Endometrium (tissue), 2 donors: Measurements from ENCODE around the gene MSMP.

Experiments
- FAIRE-seq: peaks from 2 replicates; lab custom pipeline; 2012; peaks lifted over from hg19 to GRCh38; lab: Jason Lieb, UNC
- donor health status: control.
- donor health status: control.

The MSMP gene, protein sequence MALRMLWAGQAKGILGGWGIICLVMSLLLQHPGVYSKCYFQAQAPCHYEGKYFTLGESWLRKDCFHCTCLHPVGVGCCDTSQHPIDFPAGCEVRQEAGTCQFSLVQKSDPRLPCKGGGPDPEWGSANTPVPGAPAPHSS

DNA sequence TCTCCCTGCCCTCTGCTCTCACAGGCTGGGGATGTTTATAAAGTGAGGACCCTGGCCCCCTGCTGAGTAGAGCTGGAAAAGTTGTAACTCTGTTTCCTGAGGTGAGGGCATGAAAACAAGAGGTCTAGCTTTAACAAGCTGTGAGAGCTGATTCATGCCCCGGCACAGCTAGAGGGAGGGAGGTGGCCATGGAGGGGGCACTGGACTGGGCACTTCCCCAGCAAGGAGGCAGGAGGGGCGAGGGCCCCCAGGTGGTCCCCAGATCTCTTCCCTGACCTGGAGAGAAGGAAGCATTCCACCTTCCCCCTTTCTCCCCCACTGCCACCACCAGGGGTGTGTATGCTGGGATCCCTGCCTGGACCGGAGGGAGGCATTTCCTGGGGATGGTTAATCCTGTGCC, at the start of gene MSMP:
Gene MSMP, minus strand, starts transcription at position 13 of the 400 bp plus-strand sequence. CDS start 147 bp downstream, outside the sequence.
- no peak for FAIRE-seq

DNA sequence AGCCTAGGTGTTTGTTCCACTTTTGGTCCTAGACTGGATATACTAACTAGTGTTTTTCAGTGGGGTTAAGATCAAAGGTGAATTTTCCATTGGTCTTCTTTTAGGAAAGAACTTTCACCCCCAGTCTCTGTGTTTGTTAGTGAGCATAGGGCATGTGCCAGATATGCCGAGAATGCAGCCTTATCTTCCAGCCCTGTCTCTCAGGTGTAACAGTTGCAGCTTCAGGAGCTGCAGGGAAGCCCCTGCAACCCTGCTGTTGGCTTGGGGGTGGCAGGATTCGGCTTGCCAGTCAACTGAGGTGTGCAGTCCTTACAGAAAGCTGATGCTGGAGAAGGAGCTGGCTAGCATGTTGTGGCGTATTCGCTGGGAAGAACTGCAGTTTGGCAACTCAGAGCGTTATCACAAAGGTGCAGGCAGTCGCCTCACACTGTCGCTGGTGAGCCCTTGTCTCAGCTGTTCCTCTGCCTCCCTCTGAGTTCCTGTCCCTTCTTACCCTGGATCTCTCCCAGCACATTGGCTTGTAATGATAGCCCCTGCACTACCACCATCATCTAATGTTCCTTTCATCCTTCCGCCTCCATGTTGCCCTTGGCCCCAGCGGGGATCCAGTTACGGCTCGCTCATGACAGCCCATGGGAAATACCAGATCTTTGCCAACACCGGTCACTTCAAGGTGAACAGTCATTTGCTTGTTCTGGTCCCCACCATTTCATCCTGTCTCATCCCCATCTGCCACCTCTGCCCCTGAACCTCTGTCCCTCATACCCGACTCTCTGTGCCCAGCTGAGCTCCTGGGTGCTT, 47.5 kb upstream of the MSMP start:
- no peak for FAIRE-seq

DNA sequence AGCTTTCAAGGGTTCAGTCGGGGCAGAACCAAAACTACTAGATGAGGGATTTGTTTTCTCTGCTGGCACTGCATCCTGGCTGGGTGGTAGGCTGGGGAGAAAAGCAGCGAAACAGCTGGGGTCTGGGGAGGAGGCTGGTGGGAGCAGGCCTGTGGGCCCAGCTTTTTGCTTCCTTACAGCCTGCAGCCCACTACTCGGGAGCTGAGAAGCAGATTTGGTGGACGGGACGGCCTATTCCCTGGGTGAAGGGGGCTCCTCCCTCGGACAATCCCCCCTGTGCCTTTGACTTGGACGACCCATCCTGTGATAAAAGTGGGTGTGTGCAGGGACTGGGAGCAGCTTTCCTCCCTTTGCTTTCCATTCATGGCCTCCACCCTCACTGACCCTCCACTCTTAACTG, 46.5 kb upstream of the MSMP start:
- no peak for FAIRE-seq

DNA sequence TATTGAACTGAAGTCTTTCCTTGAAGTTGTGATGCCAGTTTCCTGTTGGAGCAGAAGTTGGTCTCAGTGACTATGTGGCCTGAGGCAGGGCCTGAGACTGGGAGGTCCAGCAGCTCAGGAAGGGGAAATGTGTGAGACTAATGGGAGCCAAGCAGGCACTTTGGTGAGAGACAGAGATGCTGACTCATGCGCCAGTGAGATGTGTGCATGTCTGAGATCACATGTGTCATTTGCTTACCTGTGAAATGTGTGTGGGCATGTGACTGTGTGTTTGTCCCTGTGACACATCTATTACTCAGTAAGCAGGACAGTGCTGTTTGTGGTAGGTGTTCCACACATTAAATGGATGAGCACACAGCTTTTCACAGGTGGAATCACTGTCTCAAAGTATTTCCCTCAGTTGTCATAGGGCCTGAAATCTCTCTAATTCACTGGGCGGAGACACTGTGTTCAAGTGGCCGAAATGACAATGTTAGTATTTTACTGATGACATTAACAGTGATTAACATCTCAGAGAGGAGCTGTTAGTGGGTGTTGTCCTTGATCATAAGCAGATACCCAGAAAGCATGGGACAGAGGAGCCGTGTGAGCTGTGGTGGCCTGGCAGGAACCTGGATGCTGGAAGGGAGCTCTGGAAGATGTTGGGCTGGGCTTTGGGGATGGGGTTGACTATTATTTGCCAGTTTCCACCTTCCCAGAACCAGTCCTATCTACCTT, 44.7 kb upstream of the MSMP start:
- no peak for FAIRE-seq

DNA sequence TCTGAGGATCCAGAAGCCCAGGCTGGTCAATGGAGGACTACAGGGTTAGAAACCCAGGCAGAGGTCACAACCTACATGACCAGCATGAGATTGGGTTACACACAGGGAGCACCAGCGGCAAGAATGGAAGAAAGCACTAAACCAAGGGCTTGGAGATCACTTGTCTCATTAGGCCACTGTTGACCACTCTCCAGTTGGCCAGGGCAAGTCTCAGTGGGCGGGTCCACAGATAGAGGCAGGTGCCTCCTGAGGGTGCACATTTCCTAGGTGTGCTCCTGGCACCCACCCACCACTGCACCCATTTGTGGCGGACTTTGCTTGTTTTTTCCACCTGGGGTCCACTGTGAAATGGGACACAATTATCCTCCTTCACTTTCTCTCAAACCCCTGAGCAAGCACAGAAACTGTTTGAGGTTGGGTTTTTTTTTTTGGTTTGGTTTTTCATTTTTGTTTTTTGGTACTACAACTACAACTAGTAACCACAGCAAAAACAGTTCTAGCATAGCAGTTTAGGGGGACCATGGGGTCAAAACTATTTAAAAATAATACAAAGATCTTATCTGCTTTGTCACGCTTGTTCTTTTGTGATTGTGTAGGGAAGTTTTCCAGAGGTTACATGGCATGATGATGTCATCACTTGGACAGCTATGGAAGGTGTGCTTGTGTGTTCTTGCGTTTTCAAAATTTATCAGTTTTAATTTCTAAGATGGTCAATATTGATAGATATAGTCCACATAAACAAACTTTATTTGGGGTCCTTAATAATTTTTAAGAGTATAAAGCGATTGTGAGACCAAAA, 43.4 kb upstream of the MSMP start:
- FAIRE-seq = no peak

DNA sequence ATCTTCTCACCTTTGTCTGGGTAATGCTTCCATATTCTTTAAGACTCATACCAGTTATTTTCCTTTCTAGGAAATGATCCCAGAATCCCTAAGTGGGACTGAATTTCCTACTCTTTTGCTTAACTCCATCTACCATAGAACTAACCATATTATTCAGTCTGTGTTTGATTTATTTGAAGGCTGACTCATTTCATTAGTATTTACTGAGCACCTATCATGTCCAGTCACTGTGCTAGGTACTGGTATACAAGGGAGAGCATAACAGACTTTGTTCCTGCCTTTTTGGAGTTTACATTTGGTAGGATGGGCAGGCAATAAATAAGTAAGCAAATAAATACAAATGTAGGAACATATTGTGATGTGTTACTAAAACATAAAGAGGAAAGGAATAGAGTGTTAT, 41.6 kb upstream of the MSMP start:
- no peak for FAIRE-seq

DNA sequence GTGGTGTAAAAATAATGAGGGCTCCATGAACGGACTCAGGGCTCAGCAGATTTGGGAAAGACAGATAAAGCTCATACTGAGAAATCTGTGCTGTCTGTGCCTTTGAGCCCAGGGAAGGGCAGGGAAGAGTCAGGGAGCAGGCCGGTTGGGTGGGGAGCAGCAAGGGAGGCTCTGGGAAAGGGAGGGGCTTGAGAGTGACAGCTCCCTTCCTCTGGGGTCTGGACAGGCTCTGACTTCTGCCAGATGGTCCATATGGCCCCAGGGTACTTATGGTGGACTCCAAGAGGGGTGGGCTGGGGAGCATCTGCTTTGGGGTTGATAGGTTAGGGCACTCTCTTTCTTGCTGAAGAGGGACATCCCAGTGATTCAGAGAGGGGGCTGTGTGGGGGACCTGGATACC, 39.4 kb upstream of the MSMP start:
- FAIRE-seq = no peak

DNA sequence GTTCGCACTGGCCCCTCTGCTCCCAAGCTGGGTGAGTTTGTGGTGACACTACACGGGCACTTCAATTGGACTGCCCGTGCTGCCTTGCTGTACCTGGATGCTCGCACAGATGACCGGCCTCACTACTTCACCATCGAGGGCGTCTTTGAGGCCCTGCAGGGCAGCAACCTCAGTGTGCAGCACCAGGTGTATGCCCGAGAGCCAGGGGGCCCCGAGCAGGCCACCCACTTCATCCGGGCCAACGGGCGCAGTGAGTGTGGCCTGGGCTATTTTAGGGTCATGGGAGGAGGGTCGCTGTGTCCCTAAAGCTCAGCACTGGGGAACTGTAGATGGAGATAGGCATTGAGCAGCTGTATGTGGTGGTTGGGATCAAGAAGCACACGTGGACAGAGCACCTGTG, 38.8 kb upstream of the MSMP start:
- no peak for FAIRE-seq

DNA sequence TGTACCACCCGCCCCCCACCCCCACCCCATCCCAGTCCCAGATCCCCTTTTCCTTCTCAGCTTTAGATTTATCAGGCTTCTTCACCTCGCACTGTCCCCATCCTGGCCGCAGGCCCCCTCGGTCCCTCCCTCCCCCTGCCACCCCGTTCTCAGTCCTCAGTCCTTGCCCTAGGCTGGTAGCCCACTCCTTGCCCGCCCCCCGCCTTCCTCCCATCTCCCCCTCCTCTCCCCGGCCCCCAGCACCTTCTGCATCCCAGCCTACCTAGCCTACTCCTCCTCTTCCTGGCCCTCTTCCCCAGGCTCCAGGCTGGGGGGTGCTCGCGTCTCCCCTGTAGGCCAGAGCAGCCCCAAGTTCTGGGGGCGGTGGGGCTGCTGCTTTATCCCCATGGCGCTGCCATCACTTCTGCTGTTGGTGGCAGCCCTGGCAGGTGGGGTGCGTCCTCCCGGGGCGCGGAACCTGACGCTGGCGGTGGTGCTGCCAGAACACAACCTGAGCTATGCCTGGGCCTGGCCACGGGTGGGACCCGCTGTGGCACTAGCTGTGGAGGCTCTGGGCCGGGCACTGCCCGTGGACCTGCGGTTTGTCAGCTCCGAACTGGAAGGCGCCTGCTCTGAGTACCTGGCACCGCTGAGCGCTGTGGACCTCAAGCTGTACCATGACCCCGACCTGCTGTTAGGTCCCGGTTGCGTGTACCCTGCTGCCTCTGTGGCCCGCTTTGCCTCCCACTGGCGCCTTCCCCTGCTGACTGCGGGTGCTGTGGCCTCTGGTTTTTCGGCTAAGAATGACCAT, 38.1 kb upstream of the MSMP start:
- FAIRE-seq = no peak

DNA sequence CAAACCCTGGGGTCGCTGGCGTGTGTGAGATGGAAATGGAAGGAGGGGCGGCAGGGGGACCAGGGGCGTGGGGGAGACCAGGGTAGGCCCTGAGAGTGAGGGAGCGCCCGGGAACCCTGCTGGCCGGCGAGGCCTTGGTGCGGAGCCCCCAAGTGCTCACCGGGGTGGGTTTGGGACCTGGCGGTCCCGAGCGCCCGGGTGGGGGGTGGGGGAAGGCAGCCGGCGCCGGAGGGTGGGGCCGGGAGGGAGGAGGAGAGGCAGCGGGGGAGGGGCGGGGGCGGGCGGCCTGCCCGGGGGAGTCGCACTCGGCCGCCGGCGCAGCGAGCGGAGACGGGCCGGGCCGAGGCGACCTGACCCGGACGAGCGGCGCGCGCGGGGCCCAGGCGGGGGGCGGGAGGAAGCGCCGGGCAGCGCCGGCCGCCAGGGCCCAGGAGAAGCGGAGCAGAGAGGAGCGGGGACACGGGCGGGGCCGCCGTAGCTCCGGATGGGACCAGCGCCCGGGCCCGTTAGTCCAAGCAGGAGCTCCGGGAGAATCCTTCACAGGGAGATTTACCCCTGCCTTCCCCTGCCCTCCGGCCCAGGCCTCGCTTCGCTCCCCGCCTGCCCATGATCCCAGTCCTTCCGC, 37.3 kb upstream of the MSMP start, which contains the start of gene NPR2:
Gene NPR2, plus strand, starts transcription at position 295 of the 625 bp plus-strand sequence. CDS start 818 bp downstream, outside the sequence.
- FAIRE-seq = no peak

DNA sequence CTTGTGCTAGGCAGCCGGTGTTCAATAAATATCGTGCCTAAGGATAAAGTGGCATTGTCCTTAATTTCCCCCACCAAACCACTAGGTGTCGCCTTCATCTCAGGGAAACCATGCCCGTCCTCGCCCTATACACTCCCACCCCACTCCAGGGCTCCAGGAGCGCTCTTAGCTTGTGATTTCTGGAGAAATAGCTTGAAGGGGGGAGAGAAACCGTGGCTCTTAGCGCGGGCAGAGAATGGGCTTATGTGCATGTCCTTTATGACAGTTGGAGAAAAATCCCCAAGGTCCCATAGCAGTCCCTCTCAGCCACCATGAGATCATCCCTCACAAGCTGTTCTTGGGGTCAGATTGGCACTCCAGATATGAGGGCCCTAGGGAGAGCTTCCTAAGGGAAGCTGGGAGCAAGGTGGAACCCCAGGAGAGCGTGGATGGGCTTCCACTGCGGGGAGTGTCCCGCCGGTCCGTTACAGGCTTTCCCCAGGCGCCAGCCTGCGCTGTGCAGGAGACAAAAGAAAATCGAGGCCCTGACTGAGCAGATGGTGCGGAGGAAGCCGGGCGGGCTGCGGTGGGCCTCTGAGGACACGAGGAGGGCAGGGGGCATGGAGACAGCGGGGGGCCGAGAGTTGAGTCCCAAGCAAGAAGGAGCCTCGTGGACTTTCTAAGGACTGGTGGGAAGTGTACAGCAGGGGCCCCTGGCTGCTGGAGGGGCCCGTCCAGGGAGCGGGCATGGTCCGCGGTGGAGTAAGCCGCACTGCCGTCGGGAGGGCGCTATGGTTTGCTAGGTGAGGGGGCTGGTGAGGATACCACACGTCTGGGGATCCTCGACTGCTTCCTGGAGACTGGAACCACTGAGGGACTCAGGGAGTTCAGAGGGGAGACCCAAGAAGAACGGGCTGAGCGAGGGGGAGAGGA, 36.6 kb upstream of the MSMP start:
- FAIRE-seq = peak; percentile 70

DNA sequence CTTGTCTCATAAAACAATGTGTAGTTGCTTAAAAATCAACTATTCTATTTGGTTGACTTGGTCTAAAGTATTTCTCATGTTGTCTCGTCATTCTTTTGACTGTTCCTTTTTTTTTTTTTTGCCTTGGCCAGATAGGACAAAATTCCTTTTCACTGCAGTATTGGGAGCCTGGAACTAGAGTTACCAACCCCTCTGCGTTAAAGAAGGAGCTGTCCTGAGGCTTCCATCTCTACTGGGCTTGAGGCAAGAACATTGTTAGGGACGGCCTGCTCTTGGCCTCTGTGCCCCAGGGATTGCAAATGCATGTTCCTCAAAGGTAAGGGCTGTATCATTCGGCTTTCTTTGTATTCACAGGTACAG, 35.9 kb upstream of the MSMP start:
- FAIRE-seq = no peak

DNA sequence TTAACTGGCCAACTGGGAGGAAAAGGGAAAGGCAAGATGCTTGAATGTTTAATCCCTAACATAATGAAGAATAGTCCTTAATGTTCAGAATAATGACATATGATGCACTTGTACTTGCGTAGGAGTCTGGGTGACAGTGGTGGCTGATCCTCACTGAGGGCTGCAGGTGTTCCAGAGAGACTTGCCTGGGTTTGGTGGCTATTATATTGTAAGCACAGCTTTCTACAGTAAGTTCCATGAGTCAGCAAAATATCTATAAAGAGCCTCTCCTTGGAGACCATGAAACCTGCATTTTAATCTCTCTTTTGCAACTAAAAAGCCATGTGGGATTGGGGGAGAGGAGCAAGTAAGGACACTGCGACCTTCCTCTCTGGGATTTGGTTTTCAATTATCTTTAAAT, 35.5 kb upstream of the MSMP start:
- no peak for FAIRE-seq

DNA sequence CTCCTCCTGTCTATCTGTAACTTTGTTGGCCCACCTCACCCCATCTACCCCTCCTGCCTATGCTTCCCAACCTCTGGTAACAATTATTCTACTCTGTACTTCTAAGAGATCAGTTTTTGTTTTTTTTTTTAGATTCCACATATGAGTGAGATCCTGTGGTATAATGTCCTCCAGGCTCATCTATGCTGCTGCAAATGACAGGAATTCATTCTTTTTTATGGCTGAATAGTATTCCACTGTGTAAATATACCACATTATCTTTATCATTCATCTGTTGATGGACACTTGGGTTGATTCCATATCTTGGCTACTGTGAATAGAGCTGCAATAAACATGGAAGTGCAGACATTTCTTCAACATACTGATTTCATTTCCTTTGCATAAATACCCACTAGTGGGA, 29.3 kb upstream of the MSMP start:
- FAIRE-seq = no peak

DNA sequence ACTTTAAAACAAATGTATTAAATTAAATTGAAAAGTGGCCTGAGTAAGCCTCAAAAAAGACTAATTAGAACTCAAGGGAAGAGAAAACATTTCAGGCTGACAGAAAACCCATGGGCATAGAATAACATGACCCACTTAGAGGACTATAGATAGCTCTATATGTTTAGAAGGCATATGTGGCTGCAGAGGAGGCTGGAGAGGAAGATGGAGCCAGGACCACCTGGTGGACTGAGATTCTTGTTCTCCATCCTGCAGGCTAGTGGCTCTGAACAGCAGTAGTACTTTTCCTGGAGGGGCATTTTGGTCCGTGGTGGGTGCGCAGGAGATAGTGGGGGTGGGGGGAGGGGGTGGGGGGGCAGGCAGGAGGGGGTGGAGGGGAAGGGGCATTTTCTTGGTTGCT, 27.0 kb upstream of the MSMP start:
- FAIRE-seq = no peak

DNA sequence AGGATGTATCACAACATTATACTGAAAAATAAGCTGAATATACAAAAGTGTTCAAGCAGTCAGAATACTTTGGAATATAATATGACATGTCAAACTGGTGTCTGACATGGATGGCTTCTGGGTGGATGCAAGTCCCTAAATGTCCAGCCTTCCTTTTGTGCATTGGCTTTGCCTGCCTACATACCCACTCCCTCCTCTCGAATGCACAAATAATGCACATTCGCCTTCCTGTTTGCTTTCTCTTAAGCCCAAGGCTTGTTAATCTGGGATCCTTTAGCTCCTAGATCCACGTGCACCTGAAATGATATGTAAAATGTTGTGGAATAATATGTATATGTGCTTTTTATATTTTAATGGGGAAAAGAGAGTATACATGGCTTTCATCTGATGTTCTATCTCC, 24.4 kb upstream of the MSMP start:
- FAIRE-seq = no peak

DNA sequence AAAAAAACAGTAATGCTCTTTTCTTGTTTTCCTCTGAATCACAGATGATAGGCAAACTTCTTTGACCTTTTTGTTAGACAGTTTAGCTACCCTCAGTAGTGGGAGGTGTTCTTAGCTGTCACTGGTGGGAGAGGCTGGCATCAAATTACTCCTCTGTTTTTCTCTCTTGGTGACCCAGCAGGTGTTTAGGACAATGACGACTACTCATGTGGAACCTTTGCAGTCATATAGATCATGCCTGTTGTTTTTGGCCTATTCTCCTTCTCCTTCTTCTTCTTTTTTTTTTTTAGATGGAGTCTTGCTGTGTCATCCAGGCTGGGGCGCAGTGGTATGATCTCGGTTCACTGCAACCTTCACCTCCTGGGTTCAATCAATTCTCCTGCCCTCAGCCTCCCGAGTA, 21.9 kb upstream of the MSMP start:
- no peak for FAIRE-seq

DNA sequence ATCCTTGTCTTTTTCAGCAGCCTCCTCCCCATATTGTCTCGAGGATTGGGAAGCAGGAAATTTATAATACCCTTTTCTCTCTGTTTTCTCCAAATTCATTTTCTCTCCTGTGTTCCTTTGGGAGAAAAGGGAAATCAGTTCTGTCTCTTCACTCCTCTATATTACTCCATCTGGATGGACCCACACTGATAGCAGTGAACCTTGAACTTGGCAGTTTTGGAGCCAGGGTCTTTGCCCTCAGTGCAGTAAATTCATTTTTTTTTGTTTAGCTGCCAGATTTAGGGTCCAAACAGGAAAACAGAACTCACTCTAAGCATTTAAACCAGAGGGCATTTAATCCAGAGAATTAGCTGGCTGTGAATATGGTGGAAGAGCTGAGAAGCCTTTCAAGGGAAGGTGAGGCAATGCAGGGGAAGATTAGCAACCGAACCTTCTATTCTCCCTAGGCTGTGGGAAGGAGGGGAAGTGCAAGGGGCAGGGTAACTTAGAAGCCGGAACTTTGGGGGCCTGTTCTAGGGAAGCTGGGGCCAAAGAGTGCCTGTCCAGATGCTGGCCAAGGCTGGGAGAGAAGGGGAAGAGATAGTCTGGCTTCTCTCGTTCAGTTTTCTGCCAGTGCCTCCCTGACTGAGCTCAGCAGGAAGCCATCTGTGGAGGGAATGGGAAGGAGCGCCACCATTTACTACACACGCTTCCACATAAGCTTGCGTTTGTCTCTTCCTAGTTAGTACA, 21.0 kb upstream of the MSMP start:
- FAIRE-seq = no peak

DNA sequence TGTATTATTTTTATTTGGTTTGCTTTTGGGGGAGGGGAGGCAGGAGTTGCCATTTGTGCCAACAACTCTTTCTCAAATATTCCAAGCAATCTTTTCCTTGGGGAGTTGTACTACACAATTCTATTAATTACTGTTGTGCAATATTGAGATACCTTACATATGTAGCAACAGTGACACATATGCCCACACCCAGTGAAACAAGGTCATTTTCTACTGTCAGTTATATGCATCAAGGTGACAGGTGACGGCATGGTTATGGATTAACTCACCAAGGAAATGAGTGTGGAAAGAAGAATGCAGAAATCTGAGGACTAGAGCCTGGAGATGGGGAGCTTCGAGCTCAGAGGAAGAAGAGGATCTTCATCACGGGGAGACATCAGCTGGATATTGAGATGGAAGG, 17.9 kb upstream of the MSMP start:
- FAIRE-seq = no peak

DNA sequence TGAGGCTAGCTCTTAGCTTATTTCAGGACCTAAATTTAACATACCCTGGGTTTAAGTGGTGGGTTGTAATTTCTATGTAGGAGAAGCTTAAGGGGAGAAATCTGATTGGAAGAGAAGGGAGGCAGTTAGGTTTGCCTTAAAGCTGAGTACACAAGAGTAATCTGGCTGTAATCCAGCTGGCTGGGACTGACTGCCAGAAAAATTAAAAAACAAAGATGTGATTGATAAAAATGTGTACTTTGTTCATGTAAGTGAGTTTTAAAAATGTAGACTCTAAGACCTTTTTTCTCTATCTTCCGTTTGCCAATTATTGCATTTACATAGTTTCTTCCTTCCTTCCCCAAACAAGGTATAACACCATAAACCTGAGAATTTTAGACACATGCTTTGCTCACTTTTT, 17.5 kb upstream of the MSMP start:
- no peak for FAIRE-seq
